GM21619 (cell line): ENCODE results near the gene FAAH2.
A peak's percentile ranks its signal among the peaks of the same experiment; 100 is the strongest.
"Not testable (repeated sequence)": the region's sequence is repeated elsewhere in the genome, so short reads cannot be mapped to it uniquely, and the experiment has no call there.

Experiments
- ATAC-seq: cut with Tn5 transposase; IDR thresholded peaks from one replicate; pipeline ENCODE4 v1.9.1; 2021; ENCODE audit not compliant: unreplicated experiment

FAAH2 gene

DNA sequence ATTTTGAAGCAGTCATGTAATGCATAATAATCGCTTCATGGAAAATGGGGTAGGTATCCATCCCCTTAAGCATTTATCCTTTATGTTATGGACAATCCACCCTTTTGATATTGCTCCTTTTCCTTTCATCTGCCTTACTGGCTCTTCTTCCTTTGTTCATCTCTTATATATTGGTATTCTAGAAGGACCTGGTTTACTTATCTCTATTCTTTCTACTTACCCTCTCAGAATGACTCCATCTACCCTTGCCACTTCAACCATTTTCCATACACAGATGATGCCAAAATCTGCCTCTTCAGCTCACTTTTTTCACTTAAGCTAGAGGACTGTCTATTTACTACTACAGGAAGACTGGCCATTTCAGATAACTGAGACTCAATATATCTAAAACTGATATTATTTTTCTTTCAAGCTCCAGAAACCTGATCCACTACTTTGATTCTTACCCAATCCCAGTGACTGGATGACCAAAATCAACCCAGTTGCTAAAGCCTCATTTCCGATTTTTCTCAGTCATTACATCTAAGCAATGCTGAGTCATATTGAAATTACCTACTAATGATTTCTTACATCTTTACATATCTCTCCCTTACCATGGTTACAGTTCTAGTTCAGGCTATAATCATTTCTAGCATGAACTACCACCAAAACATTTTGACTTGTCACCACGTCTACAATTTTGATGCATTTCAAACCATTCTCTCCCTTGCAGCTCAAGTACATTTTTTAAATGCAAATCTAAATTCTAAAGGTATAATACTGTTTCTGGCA, 93.7 kb downstream of the FAAH2 start:
- ATAC-seq, result peak; percentile 64

DNA sequence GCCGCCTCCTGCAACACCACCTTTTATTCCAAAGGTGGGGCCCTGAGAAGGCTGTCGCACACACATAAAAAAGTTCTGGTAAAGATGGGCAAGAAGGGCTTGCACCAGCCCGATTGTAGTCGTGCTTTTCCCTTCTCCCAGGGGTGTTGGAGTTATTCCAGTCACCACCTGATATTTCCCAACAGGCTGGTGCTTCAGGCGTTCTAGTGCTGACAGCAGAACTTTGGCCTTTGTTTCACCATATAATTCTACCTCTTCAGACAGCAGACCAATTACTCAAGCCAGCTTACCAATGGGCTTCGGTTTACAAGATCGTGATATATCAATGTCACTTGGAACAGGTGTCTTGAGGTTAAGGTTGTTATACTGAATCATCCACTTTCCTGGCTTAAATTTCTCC, 107.7 kb downstream of the FAAH2 start:
- not testable (repeated sequence) for ATAC-seq

DNA sequence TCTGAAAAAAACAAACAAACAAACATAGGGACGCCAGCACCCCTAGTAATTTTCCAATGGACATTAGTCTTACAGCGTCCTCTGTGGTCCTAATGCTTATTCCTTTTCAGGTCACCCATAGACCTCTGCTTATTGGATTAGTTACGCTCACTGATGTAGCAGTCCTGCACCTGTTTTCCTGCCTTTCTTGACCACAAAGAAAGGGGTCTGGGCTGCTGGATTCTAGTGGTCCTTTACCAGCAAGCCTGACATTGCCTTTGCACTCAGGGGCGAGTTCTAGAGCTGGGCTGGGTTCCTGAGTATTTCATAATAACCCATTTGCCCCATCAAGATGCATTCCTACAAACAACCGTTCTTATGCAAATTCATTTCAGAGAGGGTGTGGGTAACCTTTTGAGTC, 116.7 kb downstream of the FAAH2 start:
- not testable (repeated sequence) for ATAC-seq

DNA sequence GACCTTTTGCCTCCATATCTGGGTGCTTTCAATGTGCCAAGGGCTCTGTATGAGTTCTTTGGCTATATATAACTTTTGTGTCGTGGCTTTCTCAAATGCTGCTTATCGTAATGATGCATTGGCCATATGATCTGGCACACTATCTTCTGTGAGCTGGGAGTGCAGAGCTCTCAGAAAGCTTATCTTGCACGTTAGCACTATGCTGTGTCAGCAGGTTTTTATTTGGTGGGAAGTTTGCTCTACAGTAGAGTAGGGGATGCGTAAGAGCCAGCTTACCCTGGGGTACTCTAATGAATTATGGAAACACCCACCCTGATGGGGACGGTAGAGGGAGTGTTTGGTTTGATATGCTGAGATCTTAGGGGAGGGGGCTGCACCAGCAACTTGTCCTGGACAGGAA, 119.6 kb downstream of the FAAH2 start:
- no peak for ATAC-seq

DNA sequence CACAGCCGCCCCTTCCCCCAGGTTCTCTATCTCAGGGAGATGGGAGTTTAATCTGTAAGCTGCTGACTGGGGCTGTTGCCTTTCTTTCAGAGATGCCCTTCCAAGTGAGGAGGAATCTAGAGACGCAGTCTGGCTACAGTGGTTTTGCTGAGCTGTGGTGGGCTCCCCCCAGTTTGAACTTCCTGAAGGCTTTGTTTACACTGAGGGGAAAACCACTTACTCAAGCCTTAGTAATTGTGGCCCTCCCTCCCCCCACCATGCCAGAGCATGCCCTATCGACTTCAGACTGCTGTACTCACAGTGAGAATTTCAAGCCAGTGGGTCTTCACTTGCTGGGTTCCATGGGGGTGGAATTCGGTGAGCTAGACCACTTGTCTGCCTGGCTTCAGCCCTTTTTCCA, 131.3 kb downstream of the FAAH2 start:
- ATAC-seq, result no peak

DNA sequence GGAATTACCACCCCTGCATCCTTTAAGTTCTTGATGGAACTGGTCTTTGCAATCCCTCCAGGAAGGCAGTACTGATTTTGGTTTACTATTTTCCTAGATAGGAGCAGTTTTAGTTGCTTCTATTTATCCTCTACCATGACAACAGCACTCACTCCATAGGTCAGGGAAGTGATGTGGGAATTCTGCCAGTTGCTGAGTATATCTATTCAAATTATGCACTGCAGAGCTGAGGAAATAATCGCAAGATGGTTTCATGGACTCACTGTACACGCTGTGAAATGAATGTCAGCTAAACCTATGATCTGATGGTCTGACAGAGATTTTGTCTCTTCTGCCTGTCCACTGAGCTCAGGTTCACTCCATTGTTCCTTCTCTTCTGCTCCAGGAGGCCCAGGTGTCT, 135.8 kb downstream of the FAAH2 start:
- ATAC-seq, result no peak

DNA sequence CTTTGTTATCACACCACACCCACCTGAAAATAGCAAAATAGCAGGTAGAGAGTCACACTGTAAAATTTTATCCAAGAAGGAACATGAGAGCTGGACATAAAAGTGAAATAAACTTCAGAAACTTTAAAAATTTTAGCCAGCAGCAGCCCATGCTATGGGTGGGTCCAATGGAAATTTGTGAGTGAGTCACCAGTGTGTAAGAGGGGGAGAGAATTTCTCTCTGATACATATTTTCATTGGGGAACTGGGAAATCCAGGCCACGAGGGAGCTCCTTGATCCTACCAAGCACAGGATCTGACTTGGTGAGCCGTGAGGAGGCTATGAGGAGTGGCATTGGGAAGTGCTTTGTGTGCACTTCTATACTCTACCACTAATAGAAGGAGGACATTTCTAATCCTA, 136.3 kb downstream of the FAAH2 start:
- no peak for ATAC-seq

DNA sequence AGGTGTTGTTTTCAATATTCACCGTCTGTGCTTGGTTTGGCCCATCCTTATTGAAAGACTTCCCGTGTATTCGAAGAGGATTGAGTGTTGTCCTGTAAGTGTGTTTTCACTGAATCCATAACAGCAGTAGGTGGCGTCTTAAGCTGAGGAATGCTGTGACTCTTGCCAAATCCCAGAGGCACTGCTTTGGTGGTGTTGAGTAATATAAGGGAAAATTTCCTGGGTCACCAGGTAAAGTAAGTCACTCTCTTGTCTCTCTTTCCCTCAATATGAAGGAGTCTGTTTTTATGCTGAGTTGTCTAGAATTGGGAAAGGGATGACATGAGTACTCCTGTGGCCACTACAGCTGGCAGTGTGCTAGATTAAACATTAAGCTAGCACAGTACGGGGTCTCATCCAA, 158.6 kb downstream of the FAAH2 start:
- no peak for ATAC-seq

DNA sequence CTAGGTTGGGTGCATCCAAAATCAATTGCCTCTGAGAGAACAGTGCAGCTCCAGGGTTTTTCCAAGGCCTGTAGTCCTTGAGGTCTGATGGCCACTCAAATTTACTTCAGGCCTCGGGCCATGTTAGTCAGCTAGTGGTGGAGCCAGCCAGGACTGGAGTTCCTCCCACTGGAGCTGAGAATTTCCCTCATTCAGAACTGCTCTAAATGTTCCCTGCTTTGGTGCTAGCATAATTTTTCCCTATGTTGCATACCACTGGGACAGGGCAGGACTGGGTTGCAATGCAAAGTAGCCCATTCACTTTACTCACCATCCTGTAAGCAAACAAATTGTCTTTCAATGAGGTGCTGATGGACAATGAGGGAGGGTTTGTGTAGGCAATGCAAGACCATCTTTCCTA, 159.3 kb downstream of the FAAH2 start:
- ATAC-seq, result no peak

DNA sequence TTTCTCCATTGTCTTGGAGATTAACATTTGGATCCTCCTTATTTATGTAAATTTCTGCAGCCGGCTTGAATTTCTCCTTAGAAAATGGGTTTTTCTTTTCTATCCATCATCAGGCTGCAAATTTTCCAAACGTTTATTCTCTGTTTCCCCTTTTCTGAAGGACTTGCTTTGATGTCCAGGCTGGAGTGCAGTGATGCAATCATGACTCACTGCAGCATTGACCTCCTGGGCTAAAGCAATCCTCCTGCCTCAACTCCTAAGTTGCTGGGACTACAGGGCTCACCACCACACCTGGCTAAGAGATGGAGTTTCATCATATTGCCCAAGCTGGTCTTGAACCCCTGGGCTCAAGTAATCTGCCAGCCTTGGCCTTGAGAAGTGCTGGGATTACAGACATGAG, 161.3 kb downstream of the FAAH2 start:
- no peak for ATAC-seq

DNA sequence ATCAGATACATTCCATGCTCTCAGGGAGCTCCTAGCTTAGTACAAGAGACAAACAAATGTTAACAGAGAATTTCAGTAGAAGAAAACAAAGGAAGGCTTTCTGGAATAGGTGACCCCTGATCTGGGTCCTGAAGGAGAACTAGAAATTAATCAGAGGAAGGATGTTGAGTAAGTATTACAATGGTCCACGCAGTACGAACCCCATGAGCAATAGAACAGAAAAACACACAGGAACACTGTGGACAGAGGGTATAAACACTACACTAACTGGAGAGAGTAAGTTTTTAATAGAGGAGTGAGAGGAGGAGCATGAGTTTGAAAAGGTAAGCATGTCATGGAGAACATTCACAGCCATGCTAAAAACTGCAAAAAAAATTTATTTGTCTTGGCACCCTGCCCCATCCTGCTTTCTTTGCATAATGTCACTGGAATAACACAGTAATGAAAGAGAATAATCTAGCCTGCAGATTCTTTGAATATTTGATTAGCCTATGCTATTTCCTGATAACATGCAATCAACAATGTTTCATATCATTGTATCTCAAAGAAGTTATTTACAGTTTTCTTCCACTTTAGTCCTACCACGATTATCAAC, 165.0 kb downstream of the FAAH2 start:
- ATAC-seq, result no peak

DNA sequence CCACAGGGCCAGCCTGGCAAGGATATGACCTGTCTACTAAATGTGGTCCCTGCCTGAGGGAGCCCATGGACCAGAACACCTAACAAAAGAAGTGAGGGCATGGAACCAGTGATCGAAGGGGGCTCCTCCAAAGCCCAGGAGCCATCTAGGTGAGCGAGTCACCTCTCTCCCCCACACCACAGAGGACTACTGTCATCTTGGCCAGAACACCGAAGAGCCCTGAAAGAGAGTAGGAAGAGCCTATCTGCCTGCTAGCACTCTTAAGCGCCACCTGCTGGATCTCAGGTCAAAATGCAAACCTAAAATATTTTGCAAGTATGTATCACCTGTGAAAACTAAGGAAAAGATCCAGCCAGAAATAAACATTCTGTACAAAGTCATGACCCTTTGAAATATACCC, 167.4 kb downstream of the FAAH2 start:
- no peak for ATAC-seq

DNA sequence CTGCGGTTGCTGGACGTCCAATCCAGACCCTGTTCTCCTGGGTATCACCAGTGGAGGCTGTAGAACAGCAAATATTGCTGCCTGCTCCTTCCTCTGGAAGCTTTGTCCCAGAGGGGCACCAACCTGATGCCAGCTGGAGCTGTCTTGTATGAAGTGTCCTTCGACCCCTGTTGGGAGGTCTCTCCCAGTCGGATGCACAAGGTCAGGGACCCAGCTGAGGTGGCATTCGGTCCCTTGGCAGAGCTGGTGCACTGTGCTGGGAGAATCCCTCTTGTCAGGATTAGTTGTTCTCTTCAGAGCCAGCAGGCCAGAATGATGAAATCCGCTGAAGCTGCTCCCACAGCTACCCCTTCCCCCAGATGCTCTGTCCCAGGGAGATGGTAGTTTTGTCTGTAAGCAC, 195.0 kb downstream of the FAAH2 start:
- no peak for ATAC-seq

DNA sequence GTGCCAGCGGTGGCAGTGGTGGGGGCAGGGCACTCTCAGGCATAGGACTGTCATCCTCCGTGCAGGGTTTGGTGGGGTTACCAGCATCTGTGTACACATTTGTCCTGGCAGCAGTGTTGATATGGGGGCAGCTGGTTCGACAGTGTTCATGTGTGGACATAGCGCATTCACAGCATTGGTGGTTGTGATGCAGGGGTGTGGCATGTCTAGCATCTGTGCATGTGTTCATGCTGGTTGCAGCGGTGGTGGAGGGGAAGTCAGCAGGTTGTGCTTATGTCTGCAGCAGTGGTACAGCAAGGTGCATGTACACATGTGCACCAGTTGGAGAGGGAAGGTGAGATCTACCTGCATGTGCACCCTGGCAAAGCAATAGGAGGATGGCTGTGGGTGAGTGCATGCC, 230.0 kb downstream of the FAAH2 start:
- ATAC-seq, result no peak

DNA sequence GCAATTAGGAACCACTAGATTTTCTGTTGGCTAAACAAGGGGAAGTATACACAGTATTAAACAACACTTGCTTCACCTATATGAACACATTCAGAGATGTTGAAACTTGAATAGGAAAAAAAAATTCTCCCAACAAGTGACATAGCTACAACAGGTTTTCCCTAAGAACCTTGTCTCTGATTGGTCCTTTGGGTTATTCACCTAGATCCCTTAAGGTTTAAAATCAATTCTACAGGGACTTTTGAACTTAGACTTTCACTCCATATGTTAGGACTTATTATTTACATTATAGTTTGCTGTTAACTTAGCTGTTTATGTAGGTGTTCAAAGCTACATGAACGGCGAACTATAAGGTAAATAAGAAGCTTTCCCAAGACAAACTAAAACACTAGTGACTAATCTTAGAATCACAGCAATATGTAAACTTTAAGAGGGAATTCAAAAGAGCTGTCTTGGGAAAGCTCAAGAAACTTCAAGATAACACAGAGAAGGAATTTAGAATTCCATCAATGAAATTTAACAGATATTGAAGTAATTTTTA, 233.1 kb downstream of the FAAH2 start:
- no peak for ATAC-seq

DNA sequence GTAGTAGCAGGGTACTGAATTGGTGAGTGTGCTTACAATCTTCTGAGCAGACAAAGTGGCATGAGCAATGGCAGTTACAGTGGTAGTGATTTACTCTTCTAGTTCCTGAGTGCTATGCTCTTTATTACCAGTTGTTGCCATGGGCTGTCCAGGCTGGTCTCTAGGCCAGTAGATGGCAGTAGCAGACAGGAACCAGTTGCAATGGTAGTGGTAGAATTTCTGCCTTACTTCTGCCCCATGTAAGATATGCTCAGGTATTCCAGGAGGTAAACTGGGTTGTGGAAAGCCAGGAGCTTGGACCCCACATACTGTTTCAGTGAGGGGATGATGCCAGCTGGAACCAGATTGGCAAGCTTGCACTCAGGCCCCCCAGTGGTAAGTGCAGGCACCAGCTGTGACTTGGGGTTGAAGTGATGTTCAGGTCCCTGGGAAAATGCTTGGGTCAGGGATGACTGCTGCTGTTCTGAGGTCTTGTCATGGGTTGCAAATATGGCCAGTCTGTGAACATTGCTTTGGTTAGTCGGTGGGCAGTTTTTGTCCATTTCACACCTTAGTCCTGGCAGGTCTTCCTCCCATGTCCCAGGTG, 242.3 kb downstream of the FAAH2 start:
- no peak for ATAC-seq
